ENCODE results near the gene TREM1. TPM values are rescaled to one million over a fixed set of nuclear protein-coding genes. Genes with fewer than 3 reads are reported as not detected.

The TREM1 gene
- total RNA-seq, 1 experiment from 2014 or later: not detected

DNA sequence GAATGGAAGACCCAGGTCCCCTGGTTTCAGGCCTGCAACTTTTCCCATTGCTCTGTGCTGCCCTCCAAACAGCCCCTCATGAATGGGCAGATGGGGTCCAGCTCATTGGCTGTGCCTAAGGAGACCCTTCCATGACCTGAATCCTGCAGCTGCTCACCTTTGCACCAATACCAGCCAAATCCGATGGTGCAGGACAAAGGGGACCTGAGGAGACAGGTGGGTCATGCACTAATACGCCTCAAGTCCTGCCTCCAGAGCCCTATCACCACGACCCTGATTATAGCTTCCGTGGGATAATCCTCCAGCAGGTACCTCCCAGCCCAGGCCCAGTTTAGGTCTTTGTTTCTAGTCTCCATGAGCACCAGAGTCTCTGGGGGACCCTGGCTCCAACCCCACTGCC is 16.8 kb downstream of the TREM1 start:
- Histone ChIP-seq H3F3A (ENCODE audit: insufficient read depth, low read depth) (no peaks in the 10 kb centered on the region), H3K79me2 (ENCODE audit: low read depth) (no peaks in the 10 kb centered on the region), H3K4me2 (no peak overlapping the region), H4K20me1 (ENCODE audit: insufficient read depth) (no peaks in the 10 kb centered on the region), H3K27ac (no peak overlapping the region), H3K9me2 (ENCODE audit: insufficient read depth) (no peaks in the 10 kb centered on the region), H3K9me3 (ENCODE audit: insufficient read depth, low read depth) (no peaks in the 10 kb centered on the region), H3K36me3 (ENCODE audit: low read depth) (no peaks in the 10 kb centered on the region), H2AFZ (no peak overlapping the region), H3K4me3 (no peak overlapping the region), H3K27me3 (ENCODE audit: insufficient read depth, low read depth) (peaks cover 17% of the 10 kb centered on the region; the same call in 1 of the 2 replicates), H3K4me1 (replicated peaks; ENCODE audit: insufficient read depth) (no peaks in the 10 kb centered on the region)
- TF ChIP-seq, protein P1, sequence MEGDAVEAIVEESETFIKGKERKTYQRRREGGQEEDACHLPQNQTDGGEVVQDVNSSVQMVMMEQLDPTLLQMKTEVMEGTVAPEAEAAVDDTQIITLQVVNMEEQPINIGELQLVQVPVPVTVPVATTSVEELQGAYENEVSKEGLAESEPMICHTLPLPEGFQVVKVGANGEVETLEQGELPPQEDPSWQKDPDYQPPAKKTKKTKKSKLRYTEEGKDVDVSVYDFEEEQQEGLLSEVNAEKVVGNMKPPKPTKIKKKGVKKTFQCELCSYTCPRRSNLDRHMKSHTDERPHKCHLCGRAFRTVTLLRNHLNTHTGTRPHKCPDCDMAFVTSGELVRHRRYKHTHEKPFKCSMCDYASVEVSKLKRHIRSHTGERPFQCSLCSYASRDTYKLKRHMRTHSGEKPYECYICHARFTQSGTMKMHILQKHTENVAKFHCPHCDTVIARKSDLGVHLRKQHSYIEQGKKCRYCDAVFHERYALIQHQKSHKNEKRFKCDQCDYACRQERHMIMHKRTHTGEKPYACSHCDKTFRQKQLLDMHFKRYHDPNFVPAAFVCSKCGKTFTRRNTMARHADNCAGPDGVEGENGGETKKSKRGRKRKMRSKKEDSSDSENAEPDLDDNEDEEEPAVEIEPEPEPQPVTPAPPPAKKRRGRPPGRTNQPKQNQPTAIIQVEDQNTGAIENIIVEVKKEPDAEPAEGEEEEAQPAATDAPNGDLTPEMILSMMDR (conservative IDR thresholded peaks at IDR 0.05): no peak
- TF ChIP-seq EZH2 (IDR thresholded peaks at IDR 0.05; ENCODE audit: low read depth): no peak
- no peak for DNase-seq
- ChIA-PET CTCF (no interaction called here), POLR2A (ENCODE audit: unreplicated experiment) (no interaction called here)
- no TSS peak for BruUV-seq (replicated peaks)
- intact Hi-C loops (cut with micrococcal nuclease; ENCODE audit: unreplicated experiment): no loop called here

DNA sequence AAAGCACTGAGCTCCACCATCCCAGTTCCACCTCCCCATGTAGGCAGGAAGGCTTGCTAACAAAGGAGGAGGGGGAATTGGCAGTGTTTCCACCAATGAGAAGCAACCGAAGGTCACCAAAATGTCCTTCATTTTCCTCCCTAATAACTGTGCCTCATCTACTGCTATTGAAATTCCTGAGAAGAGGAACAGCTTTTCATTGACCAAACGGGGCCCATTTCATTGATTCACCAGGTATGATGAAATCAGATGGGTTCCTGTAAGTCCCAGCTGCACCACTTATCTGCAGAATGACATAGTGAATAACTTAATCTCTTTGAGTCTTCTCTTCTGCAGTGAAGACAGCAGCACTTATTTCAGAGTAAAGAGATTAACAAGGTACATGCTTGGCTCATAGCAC is 17.3 kb downstream of the TREM1 start:
- Histone ChIP-seq H4K20me1 (ENCODE audit: insufficient read depth) (no peaks in the 10 kb centered on the region), H3K4me2 (no peak overlapping the region), H3K79me2 (ENCODE audit: low read depth) (no peaks in the 10 kb centered on the region), H3K27me3 (ENCODE audit: insufficient read depth, low read depth) (peaks cover 12% of the 10 kb centered on the region; the same call in 1 of the 2 replicates), H2AFZ (no peak overlapping the region), H3K4me3 (no peak overlapping the region), H3F3A (ENCODE audit: insufficient read depth, low read depth) (no peaks in the 10 kb centered on the region), H3K36me3 (ENCODE audit: low read depth) (no peaks in the 10 kb centered on the region), H3K9me3 (ENCODE audit: insufficient read depth, low read depth) (no peaks in the 10 kb centered on the region), H3K4me1 (replicated peaks; ENCODE audit: insufficient read depth) (no peaks in the 10 kb centered on the region), H3K9me2 (ENCODE audit: insufficient read depth) (no peaks in the 10 kb centered on the region), H3K27ac (no peak overlapping the region)
- no peak for TF ChIP-seq EZH2 (IDR thresholded peaks at IDR 0.05; ENCODE audit: low read depth)
- TF ChIP-seq, protein P1 (conservative IDR thresholded peaks at IDR 0.05): no peak
- no peak for DNase-seq
- intact Hi-C loops (cut with micrococcal nuclease; ENCODE audit: unreplicated experiment): no loop called here
- no TSS peak for BruUV-seq (replicated peaks)
- ChIA-PET POLR2A (ENCODE audit: unreplicated experiment) (no interaction called here), CTCF (no interaction called here)

DNA sequence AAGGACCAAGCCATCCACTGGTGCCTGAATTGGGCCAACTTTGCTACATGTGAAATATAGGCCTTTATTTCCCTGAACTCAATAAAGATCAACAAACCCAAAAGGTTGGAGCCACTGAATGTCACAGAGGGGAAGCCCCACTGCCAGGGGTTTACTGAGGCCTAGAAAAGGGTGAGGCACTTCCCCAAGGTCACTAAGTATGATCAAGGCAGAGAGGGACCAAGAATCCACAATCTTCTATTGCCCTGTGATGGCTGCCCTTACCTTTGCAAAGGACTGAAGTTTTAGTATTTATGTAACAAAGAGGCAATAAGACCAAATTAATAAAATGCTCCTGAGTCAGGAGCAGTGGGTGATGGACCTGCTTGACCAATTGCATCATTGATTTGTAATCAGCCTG is 18.0 kb downstream of the TREM1 start:
- Histone ChIP-seq H3K79me2 (ENCODE audit: low read depth) (no peaks in the 10 kb centered on the region), H3K4me3 (no peak overlapping the region), H3F3A (ENCODE audit: insufficient read depth, low read depth) (no peaks in the 10 kb centered on the region), H3K9me3 (ENCODE audit: insufficient read depth, low read depth) (peaks cover 2% of the 10 kb centered on the region; the same call in 1 of the 2 replicates), H3K27ac (no peak overlapping the region), H2AFZ (no peak overlapping the region), H3K27me3 (ENCODE audit: insufficient read depth, low read depth) (peaks cover 12% of the 10 kb centered on the region; the same call in 1 of the 2 replicates), H3K4me1 (replicated peaks; ENCODE audit: insufficient read depth) (no peaks in the 10 kb centered on the region), H3K4me2 (no peak overlapping the region), H4K20me1 (ENCODE audit: insufficient read depth) (no peaks in the 10 kb centered on the region), H3K9me2 (ENCODE audit: insufficient read depth) (no peaks in the 10 kb centered on the region), H3K36me3 (ENCODE audit: low read depth) (no peaks in the 10 kb centered on the region)
- ChIA-PET CTCF (no interaction called here), POLR2A (ENCODE audit: unreplicated experiment) (no interaction called here)
- intact Hi-C loops (cut with micrococcal nuclease; ENCODE audit: unreplicated experiment): no loop called here
- no peak for DNase-seq
- TF ChIP-seq, protein P1 (conservative IDR thresholded peaks at IDR 0.05): no peak
- TF ChIP-seq EZH2 (IDR thresholded peaks at IDR 0.05; ENCODE audit: low read depth): no peak
- no TSS peak for BruUV-seq (replicated peaks)

All from PC-9 (cell line).